ENCODE data around the gene USP9X.
A peak's percentile ranks its signal among the peaks of the same experiment; 100 is the strongest.

Gene USP9X

DNA sequence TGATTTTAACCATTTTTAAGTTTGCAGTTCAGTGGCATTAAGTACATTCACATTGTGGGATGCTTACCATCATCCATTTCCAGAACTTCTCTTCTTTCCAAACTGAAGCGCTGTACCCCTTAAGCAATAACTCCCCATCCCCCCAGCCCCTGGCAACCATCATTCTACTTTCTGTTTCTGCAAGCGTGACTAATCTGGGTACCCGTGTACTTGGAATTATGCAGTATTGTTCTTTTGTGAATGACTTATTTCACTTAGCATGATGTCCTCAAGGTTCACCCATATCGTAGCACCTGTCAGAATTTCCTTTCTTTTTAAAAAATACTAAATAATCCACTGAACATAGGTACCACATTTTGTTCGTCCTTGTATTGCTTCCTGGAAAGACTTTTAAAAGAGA lies 32.9 kb downstream of the USP9X start:
- no peak overlapping the region for H3K27ac Mint-ChIP-seq
- peaks cover 12% of the 10 kb centered on the region for H3K9me3 Mint-ChIP-seq
- H3K36me3 Mint-ChIP-seq (ENCODE audit: low read depth), result peaks cover 15% of the 10 kb centered on the region
- H3K4me1 Mint-ChIP-seq, result peaks cover 27% of the 10 kb centered on the region
- no peak for TF ChIP-seq CTCF (IDR thresholded peaks at IDR 0.05; ENCODE audit: unreplicated experiment in 3 of 3)
- H3K27me3 Mint-ChIP-seq (ENCODE audit: low read depth), result no peaks in the 10 kb centered on the region
- no peak overlapping the region for H3K4me3 Mint-ChIP-seq

DNA sequence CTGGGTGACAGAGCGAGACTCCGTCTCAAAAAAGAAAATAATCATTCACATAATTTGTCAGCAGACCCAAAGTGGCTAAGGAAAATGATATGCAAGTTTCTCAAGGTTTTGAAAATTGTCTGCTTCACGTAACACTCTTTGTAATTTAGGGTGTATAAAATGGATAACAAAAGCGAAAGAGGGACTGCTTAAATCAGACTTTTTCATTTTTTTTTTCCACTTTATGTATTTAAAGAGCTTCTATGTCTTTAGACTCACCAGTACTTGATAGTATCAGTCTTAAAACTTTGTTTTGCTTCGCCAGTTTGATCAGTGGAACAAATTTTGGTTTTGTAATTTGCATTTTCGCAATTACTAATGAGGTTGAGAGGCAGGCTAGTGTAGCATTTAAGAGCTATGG lies 34.6 kb downstream of the USP9X start:
- no peaks in the 10 kb centered on the region for H3K27me3 Mint-ChIP-seq (ENCODE audit: low read depth)
- no peak for TF ChIP-seq CTCF (IDR thresholded peaks at IDR 0.05; ENCODE audit: unreplicated experiment in 3 of 3)
- H3K4me3 Mint-ChIP-seq, result no peak overlapping the region
- H3K9me3 Mint-ChIP-seq, result peaks cover 16% of the 10 kb centered on the region
- no peak overlapping the region for H3K27ac Mint-ChIP-seq
- H3K36me3 Mint-ChIP-seq (ENCODE audit: low read depth), result peaks cover 32% of the 10 kb centered on the region
- peaks cover 22% of the 10 kb centered on the region for H3K4me1 Mint-ChIP-seq

DNA sequence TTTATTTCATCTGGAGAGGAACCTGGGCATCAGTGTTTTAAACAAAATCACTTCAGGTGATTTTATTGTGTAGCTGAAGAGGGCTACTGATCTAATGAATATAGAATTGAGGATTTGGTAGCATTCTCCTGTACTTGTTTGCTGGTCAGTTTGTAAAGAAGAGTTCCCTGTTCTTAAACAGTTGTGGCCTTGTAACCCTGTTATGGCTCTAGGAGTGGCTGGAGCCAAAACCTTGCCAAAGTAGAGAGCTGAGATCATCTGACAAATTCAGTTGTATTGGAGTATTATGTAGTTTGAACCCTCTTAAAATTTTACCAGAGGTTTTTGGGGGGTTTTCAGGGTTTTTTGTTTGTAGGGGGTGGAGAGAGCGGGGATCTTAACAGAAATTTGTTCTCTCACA lies 36.5 kb downstream of the USP9X start:
- H3K27ac Mint-ChIP-seq, result no peak overlapping the region
- H3K27me3 Mint-ChIP-seq (ENCODE audit: low read depth), result no peaks in the 10 kb centered on the region
- H3K9me3 Mint-ChIP-seq, result peaks cover 16% of the 10 kb centered on the region
- no peak overlapping the region for H3K4me3 Mint-ChIP-seq
- TF ChIP-seq CTCF (IDR thresholded peaks at IDR 0.05; ENCODE audit: unreplicated experiment in 3 of 3), result no peak
- H3K4me1 Mint-ChIP-seq, result peaks cover 14% of the 10 kb centered on the region
- H3K36me3 Mint-ChIP-seq (ENCODE audit: low read depth), result peaks cover 42% of the 10 kb centered on the region

DNA sequence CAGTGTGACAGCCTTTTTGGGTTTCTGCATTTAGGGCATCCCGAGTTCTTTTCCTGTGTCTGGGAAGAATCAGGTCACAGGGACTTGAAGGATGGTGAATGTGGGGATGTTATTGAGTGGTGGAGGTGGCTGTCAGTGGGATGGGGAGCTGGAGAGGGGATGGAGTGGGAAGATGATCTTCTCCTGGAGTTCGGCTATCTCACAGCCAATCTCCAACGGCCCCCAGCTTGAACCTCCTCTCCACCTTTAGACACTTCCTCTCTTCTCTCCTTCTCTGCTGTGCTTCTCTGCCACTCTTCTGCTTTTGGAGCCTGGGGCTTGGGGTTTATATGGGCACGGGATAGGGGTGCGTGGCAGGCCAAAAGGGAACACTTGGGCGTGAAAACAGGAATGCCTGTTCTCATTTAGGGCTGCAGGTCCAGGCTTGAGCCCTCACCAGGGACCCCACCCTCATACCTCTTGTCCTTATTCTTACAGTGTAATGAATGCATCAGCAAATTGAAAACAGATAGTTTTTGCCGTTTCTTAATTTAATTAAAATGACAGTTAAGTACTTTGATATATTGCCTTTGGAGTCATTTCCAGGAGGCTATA lies 37.5 kb downstream of the USP9X start:
- H3K27me3 Mint-ChIP-seq (ENCODE audit: low read depth), result no peaks in the 10 kb centered on the region
- H3K9me3 Mint-ChIP-seq, result peaks cover 16% of the 10 kb centered on the region
- peaks cover 42% of the 10 kb centered on the region for H3K36me3 Mint-ChIP-seq (ENCODE audit: low read depth)
- no peak overlapping the region for H3K27ac Mint-ChIP-seq
- H3K4me1 Mint-ChIP-seq, result peaks cover 12% of the 10 kb centered on the region
- no peak overlapping the region for H3K4me3 Mint-ChIP-seq
- no peak for TF ChIP-seq CTCF (IDR thresholded peaks at IDR 0.05; ENCODE audit: unreplicated experiment in 3 of 3)

GRCh38 chrX:41127477-41128192 lies 42.4 kb downstream of the USP9X start:
- TF ChIP-seq CTCF (IDR thresholded peaks at IDR 0.05; ENCODE audit: unreplicated experiment in 3 of 3), result no peak
- H3K9me3 Mint-ChIP-seq, result peaks cover 6% of the 10 kb centered on the region
- H3K36me3 Mint-ChIP-seq (ENCODE audit: low read depth), result peaks cover 45% of the 10 kb centered on the region
- H3K27ac Mint-ChIP-seq, result peak overlapping the region; percentile 11 to 50 (median 14)
- no peaks in the 10 kb centered on the region for H3K27me3 Mint-ChIP-seq (ENCODE audit: low read depth)
- peak overlapping the region in 1 of 3 experiments; percentile 33 for H3K4me3 Mint-ChIP-seq
- peaks cover 14% of the 10 kb centered on the region for H3K4me1 Mint-ChIP-seq

GRCh38 chrX:41128955-41129354 lies 43.7 kb downstream of the USP9X start:
- no peaks in the 10 kb centered on the region for H3K9me3 Mint-ChIP-seq
- no peak for TF ChIP-seq CTCF (IDR thresholded peaks at IDR 0.05; ENCODE audit: unreplicated experiment in 3 of 3)
- no peaks in the 10 kb centered on the region for H3K27me3 Mint-ChIP-seq (ENCODE audit: low read depth)
- H3K4me1 Mint-ChIP-seq, result peaks cover 14% of the 10 kb centered on the region
- peaks cover 44% of the 10 kb centered on the region for H3K36me3 Mint-ChIP-seq (ENCODE audit: low read depth)
- no peak overlapping the region for H3K27ac Mint-ChIP-seq
- no peak overlapping the region for H3K4me3 Mint-ChIP-seq
